HS-27A (cell line): Measurements from ENCODE around the gene RWDD1.

Experiments used
- DNase-seq: peaks from one replicate; pipeline ENCODE4 v3.0.0-alpha.2; 2012; ENCODE audit warnings: low read depth, missing footprints

RWDD1 gene

DNA sequence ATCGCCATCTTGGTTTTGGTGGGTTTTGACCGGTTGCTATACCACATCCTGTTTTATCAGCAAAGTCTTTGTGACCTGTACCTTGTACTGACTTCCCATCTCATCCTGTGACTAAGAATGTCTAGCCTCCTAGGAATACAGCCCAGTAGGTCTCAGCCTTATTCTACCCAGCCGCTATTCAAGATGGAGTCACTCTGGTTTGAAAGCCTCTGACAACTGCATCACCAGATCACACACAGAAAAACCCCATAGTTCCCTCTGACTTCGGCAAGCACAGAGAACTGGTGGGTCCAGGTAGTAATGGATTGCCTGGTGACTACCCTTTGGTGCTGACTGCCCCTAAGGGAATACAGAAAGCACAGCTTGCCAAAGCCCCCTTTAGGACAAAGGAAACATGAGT is 34.6 kb downstream of the RWDD1 start:
- DNase-seq = no peak

DNA sequence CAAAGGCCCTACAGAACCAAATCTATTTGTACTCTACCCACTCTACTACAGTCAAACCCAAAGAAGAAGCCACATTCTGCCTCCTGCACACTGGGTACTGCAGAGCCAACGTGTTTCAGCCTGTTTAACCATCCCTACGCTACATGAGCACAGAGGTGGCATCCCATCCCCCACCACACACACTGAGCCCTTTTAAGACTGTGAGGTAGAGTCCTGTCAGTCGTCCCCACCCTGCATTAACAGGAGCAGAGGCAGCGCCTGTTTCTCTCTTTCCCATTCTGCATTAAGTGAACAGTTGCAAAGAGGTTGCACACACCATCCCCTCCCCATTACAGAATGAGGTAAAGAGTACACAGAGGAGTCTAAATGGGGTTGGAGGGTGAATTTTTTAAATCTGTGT is 39.8 kb downstream of the RWDD1 start:
- no peak for DNase-seq

DNA sequence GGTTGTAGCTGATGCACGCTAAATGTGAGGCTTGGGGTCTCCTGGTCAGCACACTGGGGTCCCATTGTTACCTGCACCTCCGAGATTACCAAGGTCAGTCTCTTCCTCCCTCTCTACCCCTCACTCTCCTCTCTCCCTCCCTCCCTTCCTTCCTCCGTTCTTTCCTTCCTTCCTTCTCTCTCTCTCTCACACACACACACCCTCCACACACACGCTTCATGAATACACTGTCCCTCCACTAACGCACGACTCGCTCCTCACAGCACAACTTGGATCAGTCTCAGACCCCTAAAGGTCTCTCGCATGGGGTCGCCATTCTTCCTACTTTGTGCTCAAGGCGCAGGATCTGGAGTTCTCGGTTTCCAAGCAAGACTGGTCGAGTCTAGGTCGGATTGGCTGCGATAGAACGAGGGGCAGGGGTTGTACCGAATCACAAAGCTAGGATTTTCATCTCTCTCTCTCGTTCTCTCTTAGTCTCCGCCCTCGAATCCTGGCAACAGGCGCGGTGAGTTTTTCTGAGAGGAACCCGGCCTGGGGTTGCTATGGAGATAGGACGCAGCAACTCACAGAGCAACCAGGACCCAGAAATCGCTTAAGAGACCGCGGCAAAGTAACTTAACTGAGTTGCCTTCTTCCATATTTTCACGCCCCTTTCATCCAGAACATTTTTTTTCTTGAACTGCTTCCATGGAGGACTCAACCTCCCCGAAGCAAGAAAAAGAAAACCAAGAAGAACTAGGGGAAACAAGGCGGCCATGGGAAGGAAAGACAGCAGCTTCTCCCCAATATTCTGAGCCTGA is 44.8 kb downstream of the RWDD1 start, which contains the start of gene RSPH4A:
Gene RSPH4A, plus strand, starts transcription at position 543 of the 800 bp plus-strand sequence. Its CDS starts 145 bp downstream, at position 688.
- peak; percentile 86 for DNase-seq

DNA sequence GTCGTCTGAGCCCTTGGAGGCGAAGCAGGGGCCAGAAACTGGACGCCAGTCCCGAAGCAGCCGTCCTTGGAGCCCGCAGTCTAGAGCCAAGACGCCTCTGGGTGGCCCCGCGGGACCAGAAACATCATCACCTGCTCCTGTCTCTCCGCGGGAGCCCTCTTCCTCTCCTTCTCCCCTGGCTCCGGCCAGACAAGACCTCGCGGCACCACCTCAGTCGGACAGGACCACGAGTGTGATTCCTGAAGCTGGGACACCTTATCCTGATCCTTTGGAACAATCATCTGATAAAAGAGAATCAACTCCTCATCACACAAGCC is 45.4 kb downstream of the RWDD1 start:
- no peak for DNase-seq

DNA sequence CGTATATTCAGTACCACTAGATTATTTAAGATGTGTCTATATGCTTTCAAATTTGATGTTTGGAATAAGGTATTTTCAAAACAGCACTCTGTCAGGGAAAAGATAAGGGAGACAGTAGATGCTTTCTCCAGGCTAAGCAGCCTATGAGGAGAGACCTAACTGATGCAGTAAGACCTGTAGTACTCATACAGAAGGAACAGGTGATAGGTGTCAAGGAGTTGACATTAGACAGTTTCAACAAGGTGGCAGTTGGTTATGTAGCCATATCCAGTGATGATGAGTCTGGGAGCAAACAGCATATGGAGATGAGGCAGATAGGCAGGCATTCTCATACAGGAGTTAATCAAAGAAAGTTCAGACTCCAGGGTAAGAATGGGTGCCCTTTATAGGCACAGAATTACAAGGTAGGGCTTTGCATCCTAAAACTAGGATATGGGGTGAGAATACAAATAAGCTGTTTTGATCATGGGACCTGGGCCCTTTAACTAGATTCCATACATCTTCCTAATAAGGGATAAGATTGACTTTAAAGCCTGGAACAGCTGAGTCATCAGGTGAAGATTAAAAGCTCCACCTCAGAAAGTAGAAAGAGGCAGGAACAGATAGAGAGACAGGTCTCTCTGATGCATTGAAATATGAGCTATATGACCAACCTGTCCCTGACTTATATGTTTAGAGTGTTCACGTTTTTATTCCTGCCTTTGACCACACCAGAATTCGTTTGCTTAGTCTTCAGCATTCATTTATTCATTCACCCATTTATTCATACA is 52.9 kb downstream of the RWDD1 start:
- no peak for DNase-seq

DNA sequence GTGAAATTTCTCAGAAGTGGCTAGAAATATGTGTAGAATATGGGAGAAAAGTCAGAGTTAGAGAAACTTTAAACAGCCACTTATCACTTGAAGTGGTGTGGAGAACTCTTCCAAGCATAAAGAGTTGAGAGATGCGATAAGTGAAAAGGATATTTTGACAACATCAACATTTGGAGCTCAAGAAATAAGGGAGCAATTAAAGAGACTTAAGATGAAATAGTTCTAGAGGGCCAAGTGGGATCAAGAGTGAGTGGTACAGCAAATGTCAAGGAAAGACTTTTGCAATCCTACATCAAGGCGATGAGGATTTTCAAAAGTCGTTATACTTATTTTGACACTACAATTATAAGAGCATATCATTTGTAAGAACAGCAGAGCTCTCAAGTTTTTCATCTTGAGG is 54.6 kb downstream of the RWDD1 start:
- no peak for DNase-seq

DNA sequence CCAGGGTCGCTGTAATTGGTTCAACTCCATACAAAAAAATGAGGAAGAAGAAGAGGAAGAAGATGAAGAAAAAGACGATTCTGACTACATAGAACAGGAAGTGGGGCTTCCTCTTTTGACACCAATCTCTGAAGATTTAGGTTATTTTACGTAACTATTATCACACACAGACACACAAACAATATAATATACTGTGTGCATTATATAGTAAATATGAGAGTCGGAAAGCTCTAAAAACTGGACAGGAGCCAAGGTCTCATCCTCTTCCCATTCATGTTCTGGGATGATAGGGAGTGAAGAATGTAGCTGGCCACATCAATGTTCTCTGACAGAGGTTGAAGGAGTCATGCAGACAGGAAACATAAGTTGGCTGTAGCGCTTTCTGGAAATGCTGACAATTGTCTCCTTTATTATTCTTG is 58.3 kb downstream of the RWDD1 start:
- DNase-seq = no peak

DNA sequence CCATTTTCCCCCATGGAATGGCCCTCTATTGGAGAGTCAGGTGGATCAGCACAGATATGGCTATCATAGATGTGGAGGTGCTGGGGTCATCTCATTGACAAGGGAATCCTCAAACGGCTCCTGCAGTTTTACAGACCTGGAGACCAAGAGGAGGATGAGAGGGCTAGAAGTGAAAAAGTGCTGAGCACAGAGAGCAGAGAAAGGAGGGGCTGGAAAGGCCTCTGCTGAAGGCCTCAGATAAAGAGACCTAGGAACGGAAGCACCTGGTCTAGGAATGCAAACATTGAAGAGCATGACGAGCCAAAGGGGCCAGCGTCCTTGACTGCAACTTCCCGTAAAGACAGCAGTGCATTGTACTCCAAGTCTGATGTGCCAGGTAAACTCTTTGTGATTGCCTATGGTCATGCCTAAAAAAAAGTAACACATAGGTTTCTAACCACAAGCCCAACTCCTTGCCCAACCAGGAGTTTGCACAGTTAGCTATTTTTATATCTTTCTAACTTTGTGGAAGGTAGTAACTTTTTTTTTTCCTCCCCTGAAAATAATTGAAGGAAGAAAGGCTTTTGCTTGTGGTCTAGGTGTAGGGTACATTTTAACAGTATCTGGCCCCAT is 60.2 kb downstream of the RWDD1 start:
- DNase-seq = no peak

DNA sequence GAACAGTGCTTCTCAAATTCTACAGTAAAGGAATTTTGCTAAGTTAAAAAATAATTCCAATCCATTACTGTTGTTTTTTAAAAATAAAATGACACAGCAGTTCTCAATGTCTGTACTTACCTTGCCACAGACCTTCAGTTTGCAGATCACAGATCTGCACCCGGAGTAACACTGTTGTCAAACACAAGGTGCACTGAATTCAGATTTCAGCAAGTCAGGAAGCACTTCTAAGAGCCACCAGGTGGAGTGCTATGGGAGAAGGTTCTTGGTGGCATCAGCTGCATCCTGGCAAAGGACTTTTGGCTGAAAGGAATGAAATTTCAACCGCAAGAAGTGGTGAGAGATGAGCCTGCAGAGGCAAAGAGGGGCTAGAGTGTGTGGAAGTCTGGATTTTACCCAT is 62.4 kb downstream of the RWDD1 start:
- no peak for DNase-seq
